Lung microvascular endothelial cell (primary cell): Measurements from ENCODE around the gene GTF2F2. TPM values are rescaled to one million over a fixed set of nuclear protein-coding genes. Genes with fewer than 3 reads are reported as not detected.
A peak's percentile ranks its signal among the peaks of the same experiment; 100 is the strongest.
"Not testable (repeated sequence)": the region's sequence is repeated elsewhere in the genome, so short reads cannot be mapped to it uniquely, and the experiment has no call there.

ENCODE experiments used
- DNase-seq, 2 donors: peaks; one replicate each; pipeline versions ENCODE4 v3.0.0 to v3.0.0-alpha.2; 2010; ENCODE audit warnings: low read depth in 2 of 2
- total RNA-seq: library from RNA; depleted of rRNA; stranded (reverse); fragments of >200 nt; gene quantifications from 2 replicates; pipeline ENCODE4 v1.2.1, GENCODE V29; 2014

GTF2F2 gene
- total RNA-seq, 1 donor from 2014 or later = 14.5 TPM

DNA sequence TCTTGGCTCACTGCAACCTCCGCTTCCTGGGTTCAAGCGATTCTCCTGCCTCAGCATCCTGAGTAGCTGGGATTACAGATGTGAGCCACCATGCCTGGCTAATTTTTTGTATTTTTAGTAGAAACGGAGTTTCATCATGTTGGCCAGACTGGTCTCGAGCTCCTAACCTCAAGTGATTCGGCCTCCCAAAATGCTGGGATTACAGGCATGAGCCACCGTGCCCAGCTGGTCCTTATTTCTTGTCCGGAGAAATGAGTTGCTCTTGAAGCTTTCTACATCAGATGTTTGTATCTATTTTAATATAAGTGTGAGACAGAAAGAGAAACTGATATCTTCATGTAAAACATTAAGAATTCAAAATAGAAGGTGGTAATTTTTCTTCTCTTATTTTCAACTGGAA lies 124.4 kb downstream of the GTF2F2 start:
- DNase-seq = not testable (repeated sequence)

- DNase-seq = no peak
These were observed 129.4 kb downstream of the GTF2F2 start for GRCh38 chr13:45249662-45250061.

DNA sequence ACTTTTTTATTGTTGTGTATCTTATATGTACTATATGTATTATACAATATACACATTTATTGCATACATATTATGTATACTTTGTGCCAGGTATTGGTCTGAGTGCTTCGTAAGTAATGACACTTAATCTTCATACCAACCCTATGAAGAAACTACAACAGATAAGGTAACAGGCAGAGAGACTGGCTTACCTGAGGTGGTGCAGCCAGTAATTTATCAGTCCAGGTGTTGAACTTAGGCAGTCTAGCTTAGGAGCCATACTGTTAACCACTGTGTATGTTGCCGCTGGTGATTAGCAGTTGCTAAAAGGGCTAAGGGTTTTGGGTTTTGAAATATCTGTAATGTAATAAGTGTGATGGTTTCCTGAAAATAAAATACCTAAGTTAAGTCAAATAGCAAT lies 134.1 kb downstream of the GTF2F2 start:
- no peak for DNase-seq

DNA sequence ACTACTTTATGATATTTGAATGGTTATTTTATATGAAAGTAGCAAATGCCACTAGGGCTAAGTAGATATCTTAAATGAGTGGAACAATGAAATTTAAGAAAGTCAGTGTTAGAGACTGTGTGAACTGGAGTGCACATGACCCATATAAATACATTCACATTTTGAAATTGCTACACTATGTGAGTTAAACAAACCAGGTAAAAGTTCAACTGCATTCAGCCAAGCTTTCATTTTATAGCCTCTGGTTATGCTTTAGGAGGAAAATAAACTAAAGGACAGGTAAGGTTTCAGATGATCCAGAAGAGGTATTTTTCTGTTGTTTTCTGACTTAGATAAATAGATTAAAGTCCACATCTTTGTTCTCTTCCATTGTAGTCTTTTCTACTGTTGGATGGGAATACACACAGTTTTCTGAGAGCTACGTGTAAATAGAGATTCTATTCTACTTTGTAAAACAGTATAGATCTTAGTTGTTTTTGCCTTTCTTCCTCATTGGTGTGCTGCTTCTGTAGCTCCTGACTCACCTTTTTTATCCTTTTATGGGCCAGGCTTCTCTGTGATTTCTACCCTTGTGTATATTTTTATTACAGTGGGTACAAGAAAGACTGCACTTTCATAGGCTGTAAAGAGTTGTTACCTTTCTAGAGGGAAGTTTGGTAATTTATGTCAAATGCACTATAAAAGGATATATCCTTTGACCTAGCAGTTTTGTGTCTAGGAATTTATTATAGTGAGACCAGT lies 135.1 kb downstream of the GTF2F2 start:
- DNase-seq = no peak

GRCh38 chr13:45256254-45256653 lies 135.9 kb downstream of the GTF2F2 start:
- no peak for DNase-seq

- peak in 1 of 2 donors; percentile 46 for DNase-seq
These were observed 137.5 kb downstream of the GTF2F2 start for GRCh38 chr13:45257638-45258333.

DNA sequence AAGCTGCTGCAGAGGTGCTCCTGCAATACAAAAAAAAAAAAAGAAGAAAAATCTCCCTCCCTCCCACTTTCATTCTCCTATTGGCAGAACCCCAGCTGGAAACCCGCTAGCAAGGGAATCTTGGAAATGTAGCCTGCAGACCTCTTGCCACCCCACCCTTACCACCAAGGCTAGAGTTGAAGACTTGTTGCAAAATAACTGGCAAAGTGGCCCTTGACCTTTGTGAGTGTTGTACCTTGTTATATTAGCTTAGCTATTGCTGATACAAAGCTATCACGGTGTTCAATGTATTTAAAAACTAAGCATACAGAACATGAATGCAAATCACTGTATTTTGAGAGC lies 138.0 kb downstream of the GTF2F2 start:
- no peak for DNase-seq

DNA sequence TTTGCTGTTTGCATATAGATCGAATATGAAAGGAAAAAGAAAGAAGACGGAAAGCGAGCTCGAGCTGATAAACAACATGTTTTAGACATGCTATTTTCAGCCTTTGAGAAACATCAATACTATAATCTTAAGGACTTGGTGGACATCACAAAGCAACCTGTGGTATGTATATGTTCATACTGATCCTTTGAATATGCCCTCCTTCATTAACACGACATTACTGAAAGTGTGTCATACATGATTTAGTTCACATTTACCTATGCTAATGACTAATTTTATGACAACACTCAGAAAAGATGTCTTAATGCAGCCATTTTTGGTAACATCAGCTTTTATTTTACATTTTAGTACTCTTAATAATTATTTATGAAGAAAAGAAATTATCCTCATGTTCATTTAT lies 146.9 kb downstream of the GTF2F2 start:
- DNase-seq = no peak

DNA sequence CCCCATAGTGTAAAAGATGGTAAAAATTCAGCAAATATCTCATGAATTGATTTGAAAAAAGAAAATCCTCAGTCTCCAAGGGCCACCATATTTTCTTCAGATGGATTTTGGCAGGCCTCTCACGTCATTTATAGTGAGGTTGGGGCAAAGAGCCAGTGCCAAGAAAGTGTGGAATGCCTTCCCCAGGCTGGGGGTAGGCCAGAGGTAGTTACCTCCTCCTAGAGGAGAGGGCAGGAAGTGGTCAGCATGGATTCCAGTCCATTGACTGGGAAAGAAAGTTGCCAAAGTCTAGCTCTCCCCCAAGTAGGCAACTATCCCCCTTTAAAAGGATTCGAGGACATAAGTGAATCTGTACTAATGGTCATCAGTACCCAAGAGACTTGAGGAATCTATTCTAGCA lies 148.9 kb downstream of the GTF2F2 start:
- DNase-seq = no peak

DNA sequence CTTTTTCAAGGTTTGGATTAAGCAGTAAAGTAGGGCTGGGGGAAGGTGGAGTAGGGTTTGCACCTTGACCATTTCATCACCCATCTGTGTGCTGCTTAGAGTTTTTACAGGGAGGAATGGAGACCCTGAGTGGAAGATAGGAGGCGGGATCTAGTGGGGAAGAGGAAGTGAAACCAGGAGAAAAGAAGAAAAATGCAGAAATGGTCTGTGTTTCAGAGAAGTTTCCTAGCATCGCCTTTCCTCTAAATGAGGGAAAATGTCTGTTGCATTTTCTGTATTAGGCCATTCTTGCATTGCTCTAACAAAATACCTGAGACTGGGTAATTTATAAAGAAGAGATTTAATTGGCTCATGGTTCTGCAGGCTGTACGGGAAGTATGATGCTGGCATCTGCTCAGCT lies 156.6 kb downstream of the GTF2F2 start:
- DNase-seq = no peak

- DNase-seq = peak; percentile 23 to 58
These were observed 157.9 kb downstream of the GTF2F2 start for GRCh38 chr13:45278096-45278645.

GRCh38 chr13:45280011-45280410 lies 159.7 kb downstream of the GTF2F2 start:
- DNase-seq = no peak

DNA sequence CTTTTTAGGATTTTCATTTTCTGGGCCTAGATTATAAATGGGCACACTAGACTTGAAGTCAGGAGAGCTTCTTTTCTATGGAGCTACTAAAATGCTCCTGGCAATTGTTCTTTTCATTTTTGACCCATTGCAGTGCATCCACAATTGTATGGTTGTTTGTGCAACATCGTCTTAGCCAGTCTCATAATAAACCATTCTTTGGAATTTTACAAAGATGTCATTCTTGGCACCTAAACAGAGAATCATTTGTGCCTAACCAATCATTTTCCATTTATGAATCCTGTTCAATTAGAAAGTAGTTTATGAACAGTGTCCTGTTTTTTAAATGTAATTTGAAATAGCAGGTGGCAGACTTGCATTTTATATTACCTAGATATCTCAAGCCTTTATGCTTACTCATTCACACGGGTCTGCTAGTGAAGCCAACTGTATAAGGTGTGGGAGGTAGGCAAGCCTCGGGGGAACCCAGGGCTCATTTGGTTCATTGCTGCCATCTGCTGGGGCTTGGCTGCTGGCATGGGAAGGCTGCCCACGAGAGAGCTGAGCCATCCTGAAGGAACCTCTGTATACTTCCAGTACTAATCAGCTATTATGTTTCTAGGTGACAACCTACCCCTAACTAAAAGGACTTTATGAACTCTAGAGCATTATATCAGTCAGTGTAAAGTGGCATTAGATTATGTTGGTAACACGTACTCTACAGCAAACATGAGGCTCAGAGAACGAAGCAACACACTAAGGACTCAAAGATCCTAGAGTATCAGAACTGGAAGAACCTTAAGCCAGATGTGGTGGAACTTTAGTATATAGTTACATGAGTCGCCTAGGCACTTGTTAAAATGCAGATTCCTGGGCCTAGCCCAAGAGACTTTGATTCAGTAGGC lies 160.7 kb downstream of the GTF2F2 start:
- DNase-seq = peak; percentile 76 to 83

- DNase-seq = no peak
These were observed 162.7 kb downstream of the GTF2F2 start for GRCh38 chr13:45282994-45283393.

GRCh38 chr13:45289936-45290563 lies 169.7 kb downstream of the GTF2F2 start:
- DNase-seq = no peak

- DNase-seq = peak in 1 of 2 donors; percentile 28
These were observed 171.9 kb downstream of the GTF2F2 start for GRCh38 chr13:45292176-45292575.

DNA sequence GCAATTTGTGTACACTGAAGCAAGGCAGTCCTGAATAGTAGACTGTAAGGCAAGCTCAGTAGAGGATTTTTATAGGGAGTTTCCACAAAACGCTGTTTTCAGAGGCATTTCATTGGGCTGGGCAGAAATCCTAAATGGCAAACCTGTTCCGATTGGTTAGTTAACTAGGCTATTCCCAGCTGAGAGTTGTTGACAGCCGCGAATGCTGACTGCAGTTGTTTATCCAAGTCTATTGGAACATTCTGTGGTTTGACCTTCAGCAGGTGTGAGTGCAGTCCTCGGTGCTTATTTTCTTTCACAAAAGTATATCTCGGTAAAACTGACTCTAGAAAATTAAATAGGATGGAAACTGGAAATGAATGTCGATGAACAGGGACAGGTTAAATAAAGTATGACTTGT lies 175.2 kb downstream of the GTF2F2 start:
- DNase-seq = peak; percentile 43 to 52

DNA sequence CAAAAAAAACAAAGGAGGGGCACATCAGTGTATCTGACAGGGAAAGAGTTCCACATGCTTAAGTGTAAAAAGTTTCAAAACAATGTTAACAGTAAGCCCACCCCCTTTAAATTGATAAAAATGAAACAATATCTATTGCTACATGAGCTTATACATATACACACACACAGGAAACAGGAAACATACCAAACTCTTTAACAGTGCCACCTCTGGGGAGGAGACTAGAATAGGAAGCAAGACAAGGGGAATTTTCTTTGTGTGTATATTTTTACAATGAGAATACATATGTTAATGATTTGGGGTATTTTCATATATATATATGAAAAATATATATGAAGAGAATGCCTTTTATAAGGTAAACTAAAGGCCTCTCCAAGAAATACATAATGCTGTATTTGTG lies 175.9 kb downstream of the GTF2F2 start:
- DNase-seq = peak; percentile 20 to 42

- DNase-seq = no peak
These were observed 177.3 kb downstream of the GTF2F2 start for GRCh38 chr13:45297456-45298205.

DNA sequence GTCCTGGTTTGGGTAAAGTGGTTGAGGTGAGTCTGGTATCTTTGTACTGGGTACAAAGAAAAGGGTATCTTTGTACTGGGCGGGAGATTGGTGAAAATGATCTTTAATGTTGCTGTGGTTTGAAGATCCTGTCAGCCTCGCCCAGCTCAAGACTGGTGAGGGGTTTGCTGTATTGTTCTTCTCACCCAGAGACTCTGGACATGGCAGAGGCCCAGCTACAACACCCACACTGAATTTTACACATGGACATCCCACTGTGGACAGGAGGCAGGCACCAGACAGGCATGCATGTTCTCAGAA lies 177.8 kb downstream of the GTF2F2 start:
- no peak for DNase-seq

- DNase-seq = not testable (repeated sequence)
These were observed 178.2 kb downstream of the GTF2F2 start for GRCh38 chr13:45298550-45298949.
